ENCODE data around the gene TGM5. TPM values are rescaled to one million over a fixed set of nuclear protein-coding genes. Genes with fewer than 3 reads are reported as not detected.

The TGM5 gene
- total RNA-seq, 1 donor, result not detected

DNA sequence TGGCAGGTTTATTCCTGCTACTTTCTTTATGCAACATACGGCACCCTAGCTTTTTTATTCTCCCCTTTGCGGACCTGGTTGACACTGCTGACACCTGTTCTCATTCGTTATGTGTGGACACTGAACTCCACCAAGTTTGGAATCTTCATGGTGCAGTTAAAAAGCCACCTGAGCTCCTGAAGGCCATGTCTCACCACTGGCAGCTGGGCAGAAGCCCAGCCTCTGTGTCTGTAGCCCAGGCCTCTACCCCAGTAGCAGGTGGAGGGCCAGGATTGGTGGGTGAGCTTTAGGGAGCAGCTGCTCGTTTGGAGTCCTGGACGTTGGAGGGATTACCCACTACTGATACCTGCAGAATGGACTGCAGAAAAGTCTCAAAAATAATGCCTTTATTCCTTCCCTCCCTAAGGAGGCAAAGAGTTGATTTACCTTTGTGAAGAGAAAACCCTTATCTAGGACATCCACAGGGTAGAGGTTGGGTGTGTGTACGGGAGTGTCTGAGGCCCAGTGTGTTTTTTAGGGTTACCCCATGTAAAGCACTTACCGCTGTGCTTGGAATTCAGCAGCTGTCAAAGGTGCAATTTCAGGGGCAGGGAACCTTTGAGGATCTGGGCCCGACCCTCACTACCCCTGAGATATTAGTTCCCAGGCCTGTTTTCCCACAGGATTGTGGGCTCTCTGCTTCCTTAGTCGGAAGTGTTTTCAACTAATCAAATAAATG lies 82.2 kb downstream of the TGM5 start:
- no peaks in the 10 kb centered on the region for H3K27me3 ChIP-seq (ENCODE audit: insufficient read depth, low read length)

GRCh38 chr15:43183270-43183669 lies 83.5 kb downstream of the TGM5 start:
- H4K20me1 ChIP-seq (ENCODE audit: insufficient read depth, low read length), result no peaks in the 10 kb centered on the region
- H2AFZ ChIP-seq (ENCODE audit: low read length), result no peak overlapping the region
- peaks cover 5% of the 10 kb centered on the region for H3K79me2 ChIP-seq (ENCODE audit: insufficient read depth, low read length)
- no peak overlapping the region for H3K4me2 ChIP-seq (ENCODE audit: insufficient read depth, low read length)
- H3K4me3 ChIP-seq (ENCODE audit: insufficient read depth, low read length), result no peak overlapping the region
- no peak for DNase-seq (ENCODE audit: insufficient read length, low spot score, missing footprints)
- no peaks in the 10 kb centered on the region for H3K27me3 ChIP-seq (ENCODE audit: insufficient read depth, low read length)
- no peak overlapping the region for H3K27ac ChIP-seq (ENCODE audit: low read depth, low read length)
- peaks cover 13% of the 10 kb centered on the region for H3K4me1 ChIP-seq (ENCODE audit: insufficient read depth, low read length)
- TF ChIP-seq CTCF (IDR thresholded peaks at IDR 0.05; ENCODE audit: extremely low read depth, low read depth, low read length), result no peak
- H3K36me3 ChIP-seq (ENCODE audit: insufficient read depth, low read length), result no peaks in the 10 kb centered on the region
- H3K9me3 ChIP-seq (ENCODE audit: low read depth, low read length), result no peaks in the 10 kb centered on the region

More for the DNA sequence above, 82.2 kb downstream of the TGM5 start:
- H3K9me3 ChIP-seq (ENCODE audit: low read depth, low read length), result no peaks in the 10 kb centered on the region
- peak overlapping the region; percentile 98 for H3K4me2 ChIP-seq (ENCODE audit: insufficient read depth, low read length)
- peak overlapping the region; percentile 79 for H3K4me3 ChIP-seq (ENCODE audit: insufficient read depth, low read length)
- H3K36me3 ChIP-seq (ENCODE audit: insufficient read depth, low read length), result peaks cover 3% of the 10 kb centered on the region
- H3K79me2 ChIP-seq (ENCODE audit: insufficient read depth, low read length), result peaks cover 5% of the 10 kb centered on the region
- TF ChIP-seq CTCF (IDR thresholded peaks at IDR 0.05; ENCODE audit: extremely low read depth, low read depth, low read length), result no peak
- peaks cover 13% of the 10 kb centered on the region for H3K4me1 ChIP-seq (ENCODE audit: insufficient read depth, low read length)
- peak overlapping the region; percentile 9 for H3K27ac ChIP-seq (ENCODE audit: low read depth, low read length)
- no peaks in the 10 kb centered on the region for H4K20me1 ChIP-seq (ENCODE audit: insufficient read depth, low read length)
- no peak for DNase-seq (ENCODE audit: insufficient read length, low spot score, missing footprints)
- H2AFZ ChIP-seq (ENCODE audit: low read length), result peak overlapping the region; percentile 82

Small RNA genes lying within 50 kb of the gene (small RNA-seq; reads per million reads assigned to genes)
- gene RF00019, result not detected

Other genes starting within 250 kb of the TGM5 start
- gene UBR1, start 160.9 kb downstream of the TGM5 start, total RNA-seq, result 33.0 and 35.5 TPM in 2 replicates
- gene TMEM62, start 133.3 kb downstream of the TGM5 start, total RNA-seq, result 17.7 and 25.6 TPM in 2 replicates
- 61.0 and 66.6 TPM in 2 replicates for gene CCNDBP1, start 81.5 kb downstream of the TGM5 start, total RNA-seq
- gene EPB42, start 45.9 kb downstream of the TGM5 start, total RNA-seq, result not detected in 2 replicates
- not detected in 2 replicates for gene TGM7, start 35.3 kb upstream of the TGM5 start, total RNA-seq
- 6.9 and 7.7 TPM in 2 replicates for gene LCMT2, start 63.6 kb upstream of the TGM5 start, total RNA-seq
- gene ZSCAN29, start 104.1 kb upstream of the TGM5 start, total RNA-seq, result 29.5 and 33.7 TPM in 2 replicates
- 8.8 and 10.5 TPM in 2 replicates for gene TUBGCP4, start 104.2 kb upstream of the TGM5 start, total RNA-seq
- gene TP53BP1, start 226.2 kb upstream of the TGM5 start, total RNA-seq, result 81.6 and 88.7 TPM in 2 replicates